Muscle layer of duodenum (tissue), 2 donors: Measurements from ENCODE around the gene PPP1R15A.
"Not testable (repeated sequence)": the region's sequence is repeated elsewhere in the genome, so short reads cannot be mapped to it uniquely, and the experiment has no call there.

Source experiments
- H3K27ac ChIP-seq: one replicate; pipeline ENCODE4 v1.7.0; 2013; ENCODE audit warnings: mild to moderate bottlenecking, low read length
- H3K27me3 ChIP-seq: one replicate; pipeline ENCODE4 v1.7.0; 2013; ENCODE audit warnings: low read depth, mild to moderate bottlenecking, control low read depth, low read length
- H3K36me3 ChIP-seq, 2 donors: one replicate each; pipeline ENCODE4 v1.7.0; 2013; ENCODE audit warnings: low read length in 2 of 2, control low read depth in 1 of 2, mild to moderate bottlenecking in 1 of 2; ENCODE audit not compliant: insufficient read depth in 2 of 2, control insufficient read depth in 1 of 2
- H3K4me1 ChIP-seq, 2 donors: one replicate each; pipeline ENCODE4 v1.7.0; 2013; ENCODE audit warnings: low read length in 2 of 2, mild to moderate bottlenecking in 2 of 2, control low read depth in 1 of 2, moderate library complexity in 1 of 2; ENCODE audit not compliant: insufficient read depth in 2 of 2, control insufficient read depth in 1 of 2
- H3K4me3 ChIP-seq, 2 donors: one replicate each; pipeline ENCODE4 v1.7.0; 2013; ENCODE audit warnings: low read length in 2 of 2, low read depth in 1 of 2, mild to moderate bottlenecking in 1 of 2
- H3K9me3 ChIP-seq, 2 donors: one replicate each; pipeline ENCODE4 v1.7.0; 2013; ENCODE audit warnings: low read length in 2 of 2, control low read depth in 1 of 2, mild to moderate bottlenecking in 1 of 2; ENCODE audit not compliant: control insufficient read depth in 1 of 2
- donor health status: healthy.

Gene PPP1R15A

DNA sequence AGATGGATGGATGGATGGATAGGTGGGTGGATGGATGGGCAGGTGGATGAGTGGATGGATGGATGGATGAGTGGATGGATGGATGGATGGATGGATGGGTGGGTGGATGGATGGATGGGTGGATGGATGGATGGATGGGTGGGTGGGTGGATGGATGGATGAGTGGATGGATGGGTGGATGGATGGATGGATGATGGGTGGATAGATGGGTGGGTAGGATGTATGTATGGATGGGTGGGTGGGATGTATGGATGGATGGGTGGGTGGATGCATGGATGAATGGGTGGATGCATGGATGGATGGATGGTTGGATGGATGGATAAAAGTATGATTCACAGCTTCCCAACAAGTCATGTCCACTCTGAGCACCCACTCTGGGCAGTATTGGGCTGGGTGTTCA lies 31.6 kb downstream of the PPP1R15A start:
- H3K36me3 ChIP-seq, result peaks cover 19 to 48% of the 10 kb centered on the region in 2 donors
- H3K27ac ChIP-seq, H3K27me3 ChIP-seq, H3K4me3 ChIP-seq, H3K9me3 ChIP-seq: not testable (repeated sequence)
- H3K4me1 ChIP-seq, result peaks cover 2 to 19% of the 10 kb centered on the region in 2 donors

- Histone ChIP-seq H3K4me1 (peaks cover 2 to 19% of the 10 kb centered on the region in 2 donors), H3K9me3 (no peaks in the 10 kb centered on the region), H3K27me3 (no peaks in the 10 kb centered on the region), H3K4me3 (no peak overlapping the region), H3K27ac (no peak overlapping the region), H3K36me3 (peaks cover 24 to 62% of the 10 kb centered on the region in 2 donors)
Measured at GRCh38 chr19:48905664-48906063, 33.4 kb downstream of the PPP1R15A start.

GRCh38 chr19:48906324-48906723 lies 34.1 kb downstream of the PPP1R15A start:
- Histone ChIP-seq H3K27me3 (no peaks in the 10 kb centered on the region), H3K36me3 (peaks cover 30 to 68% of the 10 kb centered on the region in 2 donors), H3K27ac (no peak overlapping the region), H3K4me3 (no peak overlapping the region), H3K4me1 (peaks cover 2 to 12% of the 10 kb centered on the region in 2 donors), H3K9me3 (no peaks in the 10 kb centered on the region)

GRCh38 chr19:48907671-48908070 lies 35.5 kb downstream of the PPP1R15A start:
- Histone ChIP-seq H3K36me3 (peaks cover 34 to 75% of the 10 kb centered on the region in 2 donors), H3K27ac (peak overlapping the region; percentile 39), H3K4me1 (peaks cover 0 to under 1% of the 10 kb centered on the region in 2 donors)

GRCh38 chr19:48909424-48910077 lies 37.3 kb downstream of the PPP1R15A start:
- H3K27me3 ChIP-seq, H3K27ac ChIP-seq, H3K9me3 ChIP-seq, H3K4me3 ChIP-seq, H3K4me1 ChIP-seq: not testable (repeated sequence)
- H3K36me3 ChIP-seq, result peaks cover 43 to 86% of the 10 kb centered on the region in 2 donors

More at GRCh38 chr19:48907671-48908070, 35.5 kb downstream of the PPP1R15A start:
- Histone ChIP-seq H3K9me3 (no peaks in the 10 kb centered on the region), H3K4me3 (no peak overlapping the region), H3K27me3 (no peaks in the 10 kb centered on the region)

DNA sequence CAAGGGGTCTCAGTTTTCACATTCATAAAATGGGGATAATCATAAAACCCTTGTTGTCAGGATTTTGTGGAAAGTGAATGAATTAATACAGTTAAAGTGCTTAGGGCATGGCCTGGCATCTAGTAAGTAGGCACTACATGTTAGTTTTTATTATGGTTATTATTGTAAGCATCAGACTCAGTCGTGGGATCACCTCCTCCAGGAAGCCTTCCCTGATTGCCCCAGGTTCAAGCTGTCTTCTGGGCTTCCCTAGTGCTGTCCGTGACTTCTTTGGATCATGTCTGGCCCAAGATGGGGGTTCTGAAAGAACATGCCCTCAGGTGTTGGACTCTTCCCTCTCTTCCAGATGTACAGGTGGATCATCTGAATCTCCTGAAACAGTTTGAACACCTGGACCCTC lies 38.6 kb downstream of the PPP1R15A start:
- Histone ChIP-seq H3K27me3 (no peaks in the 10 kb centered on the region), H3K9me3 (no peaks in the 10 kb centered on the region), H3K27ac (no peak overlapping the region), H3K36me3 (peaks cover 33 to 81% of the 10 kb centered on the region in 2 donors), H3K4me1 (no peaks in the 10 kb centered on the region), H3K4me3 (no peak overlapping the region)

GRCh38 chr19:48913114-48913889 lies 41.1 kb downstream of the PPP1R15A start:
- H3K27ac ChIP-seq, result no peak overlapping the region

GRCh38 chr19:48914181-48914580 lies 42.0 kb downstream of the PPP1R15A start:
- Histone ChIP-seq H3K4me3 (no peak overlapping the region), H3K9me3 (no peaks in the 10 kb centered on the region), H3K27ac (no peak overlapping the region), H3K4me1 (no peaks in the 10 kb centered on the region), H3K27me3 (no peaks in the 10 kb centered on the region), H3K36me3 (peaks cover 43 to 70% of the 10 kb centered on the region in 2 donors)

More at GRCh38 chr19:48913114-48913889, 41.1 kb downstream of the PPP1R15A start:
- no peaks in the 10 kb centered on the region for H3K27me3 ChIP-seq
- no peaks in the 10 kb centered on the region for H3K4me1 ChIP-seq
- no peak overlapping the region for H3K4me3 ChIP-seq
- peaks cover 42 to 68% of the 10 kb centered on the region in 2 donors for H3K36me3 ChIP-seq
- H3K9me3 ChIP-seq, result no peaks in the 10 kb centered on the region

DNA sequence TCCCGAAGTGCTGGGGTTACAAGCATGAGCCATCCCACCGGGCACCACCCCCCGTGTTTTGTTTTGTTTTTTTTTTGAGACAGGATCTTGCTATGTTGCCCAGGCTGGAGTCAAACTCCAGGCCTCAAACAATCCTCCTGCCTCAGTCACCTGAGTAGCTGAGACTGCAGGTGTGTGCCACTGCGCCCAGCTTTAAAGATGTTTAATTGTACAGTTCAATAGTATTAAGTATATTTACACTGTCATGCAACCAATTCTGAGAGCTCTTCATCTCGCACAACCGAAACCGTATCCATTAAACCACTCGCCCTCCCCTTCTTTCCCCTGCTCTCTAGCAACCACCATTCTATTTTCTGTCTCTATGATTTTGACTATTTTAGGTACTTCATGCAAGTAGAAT lies 43.5 kb downstream of the PPP1R15A start:
- Histone ChIP-seq H3K36me3 (peaks cover 37 to 64% of the 10 kb centered on the region in 2 donors), H3K27me3 (no peaks in the 10 kb centered on the region), H3K27ac (no peak overlapping the region), H3K9me3 (no peaks in the 10 kb centered on the region), H3K4me1 (no peaks in the 10 kb centered on the region), H3K4me3 (no peak overlapping the region)

DNA sequence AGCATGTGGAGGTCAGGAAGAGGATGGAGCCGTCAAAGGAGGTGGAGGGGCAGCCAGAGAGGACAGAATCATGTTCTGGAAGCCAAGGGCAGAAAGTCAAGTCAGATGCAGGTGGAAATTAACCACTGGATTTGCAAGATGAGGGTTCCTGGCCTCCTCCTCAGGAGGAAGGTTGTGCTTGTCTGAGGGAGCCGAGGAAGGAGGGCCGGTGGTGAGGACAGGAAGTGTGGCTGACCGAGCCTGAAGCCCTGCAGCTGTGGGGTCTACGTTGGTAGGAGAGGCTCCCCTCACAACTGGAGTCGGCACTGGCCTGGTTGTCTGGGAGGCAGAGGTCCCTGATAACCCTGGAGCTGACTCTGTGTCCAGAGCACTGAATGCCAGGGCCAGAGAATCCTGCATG lies 45.9 kb downstream of the PPP1R15A start:
- no peak overlapping the region for H3K27ac ChIP-seq
- H3K27me3 ChIP-seq, result no peaks in the 10 kb centered on the region
- H3K9me3 ChIP-seq, result no peaks in the 10 kb centered on the region
- peaks cover 25 to 70% of the 10 kb centered on the region in 2 donors for H3K36me3 ChIP-seq
- H3K4me1 ChIP-seq, result no peaks in the 10 kb centered on the region
- no peak overlapping the region for H3K4me3 ChIP-seq

DNA sequence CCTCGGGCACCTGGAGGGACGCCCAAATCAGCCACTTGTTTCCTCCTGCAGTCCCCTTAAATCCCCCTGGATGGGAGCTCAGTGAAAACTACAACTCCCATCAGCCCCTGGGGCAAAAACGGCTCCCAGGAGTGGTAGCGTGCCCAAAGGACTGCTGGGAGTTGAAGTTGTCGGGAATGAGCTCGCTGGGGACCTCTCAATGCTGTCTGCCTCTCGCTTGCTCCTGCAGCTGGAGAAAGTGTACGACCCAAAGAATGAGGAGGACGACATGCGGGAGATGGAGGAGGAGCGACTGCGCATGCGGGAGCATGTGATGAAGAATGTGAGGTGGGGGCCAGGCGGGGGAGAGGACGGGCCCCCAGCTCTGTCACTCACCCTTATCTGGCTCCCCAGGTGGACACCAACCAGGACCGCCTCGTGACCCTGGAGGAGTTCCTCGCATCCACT lies 46.6 kb downstream of the PPP1R15A start:
- no peak overlapping the region for H3K27ac ChIP-seq
- H3K4me3 ChIP-seq, result no peak overlapping the region
- no peaks in the 10 kb centered on the region for H3K27me3 ChIP-seq
- no peaks in the 10 kb centered on the region for H3K4me1 ChIP-seq
- H3K36me3 ChIP-seq, result peaks cover 18 to 65% of the 10 kb centered on the region in 2 donors
- no peaks in the 10 kb centered on the region for H3K9me3 ChIP-seq
